Activated CD4-positive, alpha-beta T cell treated with anti-CD3 and anti-CD28 coated beads for 24 hours (primary cell): Measurements from ENCODE around the gene LRIG1.

Experiments used
- DNase-seq, 2 donors: peaks; one replicate each; pipeline ENCODE4 v3.0.0-alpha.2; 2020; ENCODE audit warnings: low read depth in 2 of 2

The LRIG1 gene

GRCh38 chr3:66354001-66354400 is 146.8 kb downstream of the LRIG1 start:
- no peak for DNase-seq

- no peak for DNase-seq
Observed at GRCh38 chr3:66353530-66353929, 147.3 kb downstream of the LRIG1 start.

- DNase-seq = no peak
Observed at GRCh38 chr3:66353039-66353438, 147.8 kb downstream of the LRIG1 start.

DNA sequence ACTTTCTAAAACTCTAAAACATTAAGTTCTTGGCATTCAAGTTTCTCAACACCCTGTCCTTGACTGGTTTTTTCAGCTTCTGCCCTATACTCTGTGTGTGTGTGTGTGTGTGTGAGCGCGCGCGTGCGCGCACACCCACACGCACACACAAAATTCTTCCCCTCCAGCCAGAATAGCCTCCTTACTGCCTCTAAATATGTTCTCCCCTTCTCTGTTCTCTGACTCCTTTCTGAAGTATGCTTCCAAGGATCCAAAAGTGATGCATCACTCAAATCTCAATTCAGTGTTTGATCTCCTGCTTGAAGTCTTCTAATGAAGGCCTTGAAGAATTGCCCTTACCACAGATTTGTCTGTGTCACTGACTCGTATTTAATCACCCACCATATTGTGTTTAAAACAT is 150.2 kb downstream of the LRIG1 start:
- no peak for DNase-seq

DNA sequence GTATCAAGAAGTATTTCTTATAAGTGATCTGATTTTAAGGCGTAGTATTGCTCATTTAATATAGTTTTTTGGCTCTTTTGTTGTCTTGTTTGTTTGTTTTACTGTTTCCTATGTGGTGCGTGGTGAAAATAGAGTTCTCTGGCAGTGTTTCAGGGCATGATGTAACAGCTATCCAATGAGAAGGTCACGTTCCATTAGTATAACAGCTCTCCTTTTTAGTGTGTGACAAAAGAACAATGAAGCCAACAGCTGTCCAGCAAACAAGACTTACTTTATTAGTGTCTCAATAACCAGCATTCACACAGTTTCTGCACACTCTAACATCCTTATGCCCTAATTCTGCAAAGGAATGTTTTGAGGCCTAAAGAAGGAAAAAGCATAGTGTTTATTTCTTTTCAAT is 152.1 kb downstream of the LRIG1 start:
- DNase-seq = no peak

- no peak for DNase-seq
Observed at GRCh38 chr3:66344848-66345578, 155.8 kb downstream of the LRIG1 start.

GRCh38 chr3:66344391-66344811 is 156.4 kb downstream of the LRIG1 start:
- no peak for DNase-seq

- DNase-seq = no peak
Observed at GRCh38 chr3:66342717-66343356, 158.0 kb downstream of the LRIG1 start.

- no peak for DNase-seq
Observed at GRCh38 chr3:66338927-66339326, 161.9 kb downstream of the LRIG1 start.

DNA sequence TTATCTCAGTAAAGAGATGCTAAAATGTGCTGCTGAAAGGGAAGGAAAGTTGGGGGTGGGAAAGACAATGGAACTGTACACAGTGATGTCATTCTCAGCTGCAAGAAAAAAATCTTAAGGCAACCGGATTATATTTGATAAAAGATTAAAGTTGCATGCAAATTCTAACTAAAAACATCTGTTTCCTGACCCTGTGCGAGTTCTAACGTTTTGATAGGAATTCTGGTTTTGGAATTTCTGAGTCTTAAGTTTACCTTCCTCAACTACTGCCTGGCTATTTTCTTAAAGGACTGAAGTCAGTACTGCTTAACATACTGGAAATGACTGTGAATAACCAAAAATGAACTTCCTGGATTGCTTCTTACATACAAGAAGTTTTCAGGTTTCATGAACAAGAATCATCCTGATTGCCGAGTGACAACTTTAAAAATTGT is 164.5 kb downstream of the LRIG1 start:
- DNase-seq = no peak

DNA sequence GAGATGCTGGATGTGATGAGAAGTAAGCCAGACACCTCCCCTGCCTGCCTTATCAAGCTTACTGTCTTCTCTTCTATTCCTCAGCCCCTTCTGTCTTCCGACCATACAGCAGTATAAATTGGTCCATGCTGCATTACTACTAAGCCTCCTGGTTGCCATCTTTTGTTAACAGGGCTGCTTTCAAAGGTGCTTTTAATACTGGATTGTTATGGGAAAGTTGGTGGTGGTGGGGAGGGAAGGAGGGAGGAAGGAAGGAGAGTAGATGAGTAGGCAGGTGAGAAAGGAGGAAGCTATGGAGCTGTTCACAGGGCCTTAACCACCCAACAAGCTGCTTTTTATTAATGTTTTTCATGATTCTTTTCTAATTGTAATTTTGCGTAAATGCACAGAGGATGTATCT is 165.2 kb downstream of the LRIG1 start:
- DNase-seq = no peak
